ENCODE measurements around the gene LRG1. TPM values are rescaled to one million over a fixed set of nuclear protein-coding genes. Genes with fewer than 3 reads are reported as not detected.

LRG1 gene
- total RNA-seq: 1 to 10 TPM; 1.4 to 1.9 TPM
- long read RNA-seq, donor 1: 0 reads
- long read RNA-seq, donor 2, partial matches to known transcripts: 0 of 6 reads
- long read RNA-seq, donor 2, other reads (novel, unspliced or antisense): 2 of 6 reads

- intact Hi-C loops (cut with DNase I): no loop called here
- DNase-seq (ENCODE audit: low spot score): no peak
These were observed at the start of gene LRG1 for GRCh38 chr19:4539693-4540581. LRG1 (minus strand) TSS chr19:4540036; CDS start chr19:4540013, 23 bp downstream.

- intact Hi-C loops (cut with DNase I): loop anchor here in 1 of 2 donors (5.0 kb wide), 1 partner anchor 1754 kb away; no protein-coding TSS in a partner anchor
These were observed 48.5 kb upstream of the LRG1 start for GRCh38 chr19:4588291-4588761.

GRCh38 chr19:4587527-4587926, 47.7 kb upstream of the LRG1 start:
- intact Hi-C loops (cut with DNase I): loop anchor here in 1 of 2 donors (5.0 kb wide), 1 partner anchor 1755 kb away; no protein-coding TSS in a partner anchor
- DNase-seq (ENCODE audit: low spot score): no peak

More at GRCh38 chr19:4588291-4588761, 48.5 kb upstream of the LRG1 start:
- no peak for DNase-seq (ENCODE audit: low spot score)

GRCh38 chr19:4586691-4587090, 46.9 kb upstream of the LRG1 start:
- no peak for DNase-seq (ENCODE audit: low spot score)
- intact Hi-C loops (cut with DNase I): loop anchor here in 1 of 2 donors (5.0 kb wide), 1 partner anchor 1756 kb away; no protein-coding TSS in a partner anchor

- intact Hi-C loops (cut with DNase I): loop anchor here in 1 of 2 donors (5.0 kb wide), 1 partner anchor 1756 kb away; no protein-coding TSS in a partner anchor
- no peak for DNase-seq (ENCODE audit: low spot score)
These were observed 46.4 kb upstream of the LRG1 start for GRCh38 chr19:4586245-4586644.

- no peak for DNase-seq (ENCODE audit: low spot score)
- intact Hi-C loops (cut with DNase I): loop anchor here in 1 of 2 donors (5.0 kb wide), 1 partner anchor 1757 kb away; no protein-coding TSS in a partner anchor
These were observed 45.7 kb upstream of the LRG1 start for GRCh38 chr19:4585556-4585955.

- intact Hi-C loops (cut with DNase I): loop anchor here in 1 of 2 donors (5.0 kb wide), 1 partner anchor 1757 kb away; no protein-coding TSS in a partner anchor
- DNase-seq (ENCODE audit: low spot score): no peak
These were observed 45.0 kb upstream of the LRG1 start for GRCh38 chr19:4584670-4585460.

GRCh38 chr19:4583961-4584669, 44.3 kb upstream of the LRG1 start:
- no peak for DNase-seq (ENCODE audit: low spot score)
- intact Hi-C loops (cut with DNase I): no loop called here

GRCh38 chr19:4582980-4583842, 43.4 kb upstream of the LRG1 start:
- no peak for DNase-seq (ENCODE audit: low spot score)
- intact Hi-C loops (cut with DNase I): no loop called here

GRCh38 chr19:4581666-4582553, 42.1 kb upstream of the LRG1 start:
- no peak for DNase-seq (ENCODE audit: low spot score)
- intact Hi-C loops (cut with DNase I): no loop called here

GRCh38 chr19:4580961-4581665, 41.3 kb upstream of the LRG1 start:
- intact Hi-C loops (cut with DNase I): no loop called here
- DNase-seq (ENCODE audit: low spot score): no peak

GRCh38 chr19:4580021-4580901, 40.4 kb upstream of the LRG1 start:
- no peak for DNase-seq (ENCODE audit: low spot score)
- intact Hi-C loops (cut with DNase I): no loop called here

GRCh38 chr19:4579389-4579788, 39.6 kb upstream of the LRG1 start:
- DNase-seq (ENCODE audit: low spot score): no peak
- intact Hi-C loops (cut with DNase I): loop anchor here in 1 of 2 donors (10.0 kb wide), 1 partner anchor 55 kb away; the partner anchor contains the start of gene TNFAIP8L1

- no peak for DNase-seq (ENCODE audit: low spot score)
- intact Hi-C loops (cut with DNase I): loop anchor here in 1 of 2 donors (10.0 kb wide), 1 partner anchor 56 kb away; the partner anchor contains the start of gene TNFAIP8L1
These were observed 38.9 kb upstream of the LRG1 start for GRCh38 chr19:4578552-4579248.
